Trophoblast cell (in vitro differentiated cells and primary cell): Measurements from ENCODE around the gene PDPN.
A peak's percentile ranks its signal among the peaks of the same experiment; 100 is the strongest.

Experiments
- DNase-seq, 2 donors: peaks; one replicate each; pipeline ENCODE4 v3.0.0-alpha.2; 2016
- H2AFZ ChIP-seq: 2 replicates; pipeline ENCODE4 v1.6.1; 2013; ENCODE audit warnings: low read length, moderate library complexity, mild to moderate bottlenecking; ENCODE audit not compliant: insufficient read depth, poor library complexity
- H2AK5ac ChIP-seq: 2 replicates; pipeline ENCODE4 v1.6.1; 2013; ENCODE audit warnings: mild to moderate bottlenecking, low read length
- H2BK120ac ChIP-seq: 2 replicates; pipeline ENCODE4 v1.6.1; 2013; ENCODE audit warnings: low read length, mild to moderate bottlenecking, moderate library complexity; ENCODE audit not compliant: insufficient read depth, poor library complexity
- H2BK12ac ChIP-seq: 2 replicates; pipeline ENCODE4 v1.6.1; 2013; ENCODE audit warnings: mild to moderate bottlenecking, low read length, moderate library complexity
- H2BK5ac ChIP-seq: 2 replicates; pipeline ENCODE4 v1.6.1; 2013; ENCODE audit warnings: low read length, low read depth, moderate library complexity, mild to moderate bottlenecking; ENCODE audit not compliant: poor library complexity
- H3K14ac ChIP-seq: 2 replicates; pipeline ENCODE4 v1.6.1; 2013; ENCODE audit warnings: mild to moderate bottlenecking, low read length
- H3K18ac ChIP-seq: 2 replicates; pipeline ENCODE4 v1.6.1; 2013; ENCODE audit warnings: mild to moderate bottlenecking, low read length
- H3K23ac ChIP-seq: 2 replicates; pipeline ENCODE4 v1.6.1; 2013; ENCODE audit warnings: low read length
- H3K27ac ChIP-seq: 2 replicates; pipeline ENCODE4 v1.5.1; 2013; ENCODE audit warnings: low read depth, mild to moderate bottlenecking, inconsistent platforms, low read length, moderate library complexity
- H3K27me3 ChIP-seq: 2 replicates; pipeline ENCODE4 v1.6.1; 2013; ENCODE audit warnings: inconsistent platforms, mild to moderate bottlenecking, low read length, moderate library complexity; ENCODE audit not compliant: insufficient read depth
- H3K36me3 ChIP-seq, 2 experiments: 1 replicate in 1 of 2; 2 replicates in 1 of 2; pipeline ENCODE4 v1.6.1; 2013; ENCODE audit warnings: low read length in 2 of 2, mild to moderate bottlenecking in 2 of 2, moderate library complexity in 1 of 2; ENCODE audit not compliant: insufficient read depth in 2 of 2, control insufficient read depth in 1 of 2
- H3K4ac ChIP-seq: 2 replicates; pipeline ENCODE4 v1.6.1; 2013; ENCODE audit warnings: low read depth, mild to moderate bottlenecking, low read length, moderate library complexity
- H3K4me1 ChIP-seq, 2 experiments: 1 replicate in 1 of 2; 2 replicates in 1 of 2; pipeline ENCODE4 v1.6.1; 2013; ENCODE audit warnings: low read length in 2 of 2, mild to moderate bottlenecking in 2 of 2, moderate library complexity in 1 of 2; ENCODE audit not compliant: insufficient read depth in 2 of 2, control insufficient read depth in 1 of 2
- H3K4me2 ChIP-seq: 2 replicates; pipeline ENCODE4 v1.6.1; 2013; ENCODE audit warnings: inconsistent platforms, mild to moderate bottlenecking, low read length, moderate library complexity
- H3K4me3 ChIP-seq: 2 replicates; pipeline ENCODE4 v1.5.1; 2013; ENCODE audit warnings: mild to moderate bottlenecking, low read depth, low read length, inconsistent platforms
- H3K79me1 ChIP-seq: one replicate; pipeline ENCODE4 v1.6.1; 2013; ENCODE audit warnings: low read length
- H3K79me2 ChIP-seq: 2 replicates; pipeline ENCODE4 v1.6.1; 2013; ENCODE audit warnings: low read length, mild to moderate bottlenecking; ENCODE audit not compliant: control insufficient read depth, insufficient read depth, poor library complexity
- H3K9ac ChIP-seq: 2 replicates; pipeline ENCODE4 v1.6.1; 2013; ENCODE audit warnings: mild to moderate bottlenecking, low read length
- H3K9me3 ChIP-seq: 2 replicates; pipeline ENCODE4 v1.6.1; 2013; ENCODE audit warnings: low read depth, mild to moderate bottlenecking, control low read depth, inconsistent platforms, low read length; ENCODE audit not compliant: insufficient read depth
- H4K12ac ChIP-seq: 2 replicates; pipeline ENCODE4 v1.6.1; 2013; ENCODE audit warnings: low read depth, mild to moderate bottlenecking, low read length, moderate library complexity
- H4K8ac ChIP-seq: 2 replicates; pipeline ENCODE4 v1.6.1; 2013; ENCODE audit warnings: low read depth, mild to moderate bottlenecking, low read length, moderate library complexity
- H4K91ac ChIP-seq: one replicate; pipeline ENCODE4 v1.6.1; 2013; ENCODE audit warnings: low read depth, mild to moderate bottlenecking, low read length, moderate library complexity
- WGBS: extraction: QIAGEN DNeasy Blood & Tissue Kit; methylation state at CpG from one replicate; pipeline ENCODE4 v1.1.7; 2013; ENCODE audit warnings: missing lambda C conversion rate; ENCODE audit not compliant: insufficient read length, insufficient coverage; ENCODE audit errors: extremely low coverage; 5-methylcytosine and 5-hydroxymethylcytosine counted together

The PDPN gene

GRCh38 chr1:13600762-13601453, 17.3 kb downstream of the PDPN start:
- H3K4ac ChIP-seq = no peak overlapping the region
- peak overlapping the region; percentile 33 for H3K4me2 ChIP-seq
- H2BK12ac ChIP-seq = no peak overlapping the region
- no peak overlapping the region for H3K23ac ChIP-seq
- H3K27me3 ChIP-seq = no peaks in the 10 kb centered on the region
- peak overlapping the region; percentile 15 for H4K91ac ChIP-seq
- no peak overlapping the region for H4K12ac ChIP-seq
- no peaks in the 10 kb centered on the region for H3K9me3 ChIP-seq
- peak overlapping the region; percentile 39 for H3K27ac ChIP-seq
- H3K9ac ChIP-seq = no peak overlapping the region
- no peaks in the 10 kb centered on the region for H3K79me2 ChIP-seq
- no peaks in the 10 kb centered on the region for H3K36me3 ChIP-seq
- H3K18ac ChIP-seq = no peak overlapping the region
- H3K79me1 ChIP-seq = peaks cover 2% of the 10 kb centered on the region
- H4K8ac ChIP-seq = no peak overlapping the region
- WGBS = no CpG with 5 or more reads among the region's 7 CpGs
- DNase-seq = no peak
- H3K14ac ChIP-seq = no peak overlapping the region
- no peak overlapping the region for H3K4me3 ChIP-seq
- H2AK5ac ChIP-seq = no peak overlapping the region
- H2BK5ac ChIP-seq = no peak overlapping the region
- no peak overlapping the region for H2AFZ ChIP-seq
- H3K4me1 ChIP-seq = peaks cover 18 to 27% of the 10 kb centered on the region in 2 experiments
- H2BK120ac ChIP-seq = no peak overlapping the region

- H3K4ac ChIP-seq = no peak overlapping the region
- H4K91ac ChIP-seq = no peak overlapping the region
- no peak overlapping the region for H2AK5ac ChIP-seq
- H3K4me2 ChIP-seq = no peak overlapping the region
- no peak overlapping the region for H3K9ac ChIP-seq
- no peak overlapping the region for H2BK120ac ChIP-seq
- H3K18ac ChIP-seq = no peak overlapping the region
- no peak overlapping the region for H4K8ac ChIP-seq
- no peak overlapping the region for H2BK12ac ChIP-seq
- H3K36me3 ChIP-seq = no peaks in the 10 kb centered on the region
- peaks cover 2% of the 10 kb centered on the region for H3K79me1 ChIP-seq
- no peak overlapping the region for H3K27ac ChIP-seq
- no peak overlapping the region for H4K12ac ChIP-seq
- no peak overlapping the region for H3K4me3 ChIP-seq
- H3K23ac ChIP-seq = no peak overlapping the region
- H3K27me3 ChIP-seq = no peaks in the 10 kb centered on the region
- no CpG with 5 or more reads among the region's 5 CpGs for WGBS
- no peak overlapping the region for H2BK5ac ChIP-seq
- H3K4me1 ChIP-seq = peaks cover 18 to 29% of the 10 kb centered on the region in 2 experiments
- H3K14ac ChIP-seq = no peak overlapping the region
- H2AFZ ChIP-seq = no peak overlapping the region
- DNase-seq = no peak
- H3K79me2 ChIP-seq = no peaks in the 10 kb centered on the region
- no peaks in the 10 kb centered on the region for H3K9me3 ChIP-seq
Observed at GRCh38 chr1:13604176-13604575, 20.5 kb downstream of the PDPN start.

DNA sequence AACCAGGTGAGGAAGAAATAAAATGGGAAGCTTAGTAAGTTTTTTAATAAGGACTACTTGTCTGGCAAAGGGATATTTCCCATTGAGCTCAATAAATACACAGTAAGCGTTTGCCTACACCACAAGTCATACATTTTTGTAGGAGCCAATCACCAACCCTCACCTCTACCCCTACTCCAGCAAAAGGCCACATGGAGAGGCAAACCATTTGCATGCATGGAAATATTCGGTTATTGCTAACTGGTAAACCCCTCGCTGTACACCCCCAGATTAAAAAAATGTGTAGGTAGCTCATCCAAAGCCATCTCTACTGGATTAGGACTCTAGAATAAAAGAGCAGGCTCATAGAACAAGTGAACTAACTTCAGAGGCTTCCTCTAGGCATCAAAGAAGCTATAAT, 21.1 kb downstream of the PDPN start:
- H3K9me3 ChIP-seq = no peaks in the 10 kb centered on the region
- H3K79me2 ChIP-seq = no peaks in the 10 kb centered on the region
- H3K23ac ChIP-seq = no peak overlapping the region
- H3K9ac ChIP-seq = no peak overlapping the region
- H2AFZ ChIP-seq = no peak overlapping the region
- H3K18ac ChIP-seq = no peak overlapping the region
- no peak overlapping the region for H3K14ac ChIP-seq
- no peak overlapping the region for H2BK5ac ChIP-seq
- no peaks in the 10 kb centered on the region for H3K36me3 ChIP-seq
- no peak overlapping the region for H4K12ac ChIP-seq
- no peak overlapping the region for H2BK12ac ChIP-seq
- no peak overlapping the region for H3K4me2 ChIP-seq
- H3K79me1 ChIP-seq = peaks cover 2% of the 10 kb centered on the region
- no peak overlapping the region for H4K91ac ChIP-seq
- peaks cover 18 to 29% of the 10 kb centered on the region in 2 experiments for H3K4me1 ChIP-seq
- peak overlapping the region; percentile 57 for H3K27ac ChIP-seq
- no peak overlapping the region for H3K4ac ChIP-seq
- H2AK5ac ChIP-seq = no peak overlapping the region
- no CpG with 5 or more reads among the region's 3 CpGs for WGBS
- no peak overlapping the region for H2BK120ac ChIP-seq
- no peak overlapping the region for H4K8ac ChIP-seq
- no peaks in the 10 kb centered on the region for H3K27me3 ChIP-seq
- H3K4me3 ChIP-seq = no peak overlapping the region
- no peak for DNase-seq

DNA sequence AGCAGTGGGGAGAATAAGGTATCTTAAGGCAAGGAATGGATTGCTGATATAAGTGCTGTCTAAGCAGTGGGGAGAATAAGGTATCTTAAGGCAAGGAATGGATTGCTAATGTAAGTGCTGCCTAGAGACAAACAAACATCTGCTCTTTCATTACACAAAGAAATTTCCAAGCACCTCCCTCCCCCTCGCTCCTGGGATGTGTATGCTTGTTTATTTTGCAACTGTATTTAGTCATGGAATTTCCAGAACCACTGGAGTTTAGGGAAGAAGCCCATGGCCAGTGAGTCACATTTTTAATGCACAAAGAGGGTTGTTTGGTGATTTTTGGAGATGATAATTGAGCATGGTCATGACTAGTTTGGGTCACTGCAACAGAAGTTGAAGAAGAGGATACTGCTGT, 21.5 kb downstream of the PDPN start:
- no peak overlapping the region for H3K23ac ChIP-seq
- H4K8ac ChIP-seq = no peak overlapping the region
- H3K9me3 ChIP-seq = no peaks in the 10 kb centered on the region
- H3K4me2 ChIP-seq = peak overlapping the region; percentile 30
- H3K18ac ChIP-seq = no peak overlapping the region
- DNase-seq = peak; percentile 68 to 74
- no peaks in the 10 kb centered on the region for H3K27me3 ChIP-seq
- no peak overlapping the region for H3K27ac ChIP-seq
- H2AFZ ChIP-seq = no peak overlapping the region
- H3K36me3 ChIP-seq = no peaks in the 10 kb centered on the region
- no peak overlapping the region for H3K14ac ChIP-seq
- no peak overlapping the region for H2AK5ac ChIP-seq
- H3K4me1 ChIP-seq = peaks cover 15 to 24% of the 10 kb centered on the region in 2 experiments
- H4K12ac ChIP-seq = no peak overlapping the region
- H2BK120ac ChIP-seq = no peak overlapping the region
- no peak overlapping the region for H2BK12ac ChIP-seq
- H3K9ac ChIP-seq = no peak overlapping the region
- H3K79me2 ChIP-seq = no peaks in the 10 kb centered on the region
- no peak overlapping the region for H4K91ac ChIP-seq
- H3K4me3 ChIP-seq = no peak overlapping the region
- H2BK5ac ChIP-seq = no peak overlapping the region
- H3K79me1 ChIP-seq = no peaks in the 10 kb centered on the region
- WGBS = no CpG with 5 or more reads among the region's 1 CpG
- H3K4ac ChIP-seq = no peak overlapping the region
